ENCODE measurements around the gene IQCE.
"Not testable (repeated sequence)": the region's sequence is repeated elsewhere in the genome, so short reads cannot be mapped to it uniquely, and the experiment has no call there.

The IQCE gene

DNA sequence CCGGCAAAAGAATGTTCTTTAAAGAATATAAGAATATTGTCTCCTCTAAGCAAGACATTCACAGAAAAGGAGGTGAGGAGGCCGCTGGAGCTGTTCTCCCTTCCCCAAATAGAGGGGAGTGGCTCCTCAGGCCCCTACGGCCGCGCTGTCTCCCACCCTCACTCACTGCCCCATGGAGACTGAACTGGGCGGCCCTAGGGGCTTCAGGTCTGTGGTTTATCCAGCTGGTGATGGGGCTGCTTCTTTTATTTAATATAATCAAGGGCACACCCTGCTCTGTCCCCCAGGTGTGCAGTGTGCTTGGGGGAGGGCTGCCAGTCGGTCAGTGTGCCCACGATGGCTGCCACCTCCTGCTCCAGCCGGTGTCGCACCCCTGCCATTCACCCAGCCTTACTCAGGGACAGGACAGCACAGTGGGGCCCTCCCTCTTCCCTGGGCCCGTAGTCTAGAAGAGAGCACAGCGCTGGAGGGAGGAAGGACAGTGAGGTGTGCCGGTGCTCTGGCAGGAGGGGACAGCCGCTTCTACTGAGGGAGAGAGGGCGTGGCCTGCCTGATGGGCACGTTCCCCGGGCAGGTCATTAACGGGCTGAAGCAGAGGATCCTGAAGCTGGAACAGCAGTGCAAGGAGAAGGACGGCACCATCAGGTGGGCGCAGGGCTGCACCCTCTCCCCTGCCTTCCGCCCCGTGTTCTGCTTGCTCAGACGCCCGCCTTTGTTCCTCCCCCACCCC is 23.4 kb downstream of the IQCE start:
- no peak for DNase-seq

DNA sequence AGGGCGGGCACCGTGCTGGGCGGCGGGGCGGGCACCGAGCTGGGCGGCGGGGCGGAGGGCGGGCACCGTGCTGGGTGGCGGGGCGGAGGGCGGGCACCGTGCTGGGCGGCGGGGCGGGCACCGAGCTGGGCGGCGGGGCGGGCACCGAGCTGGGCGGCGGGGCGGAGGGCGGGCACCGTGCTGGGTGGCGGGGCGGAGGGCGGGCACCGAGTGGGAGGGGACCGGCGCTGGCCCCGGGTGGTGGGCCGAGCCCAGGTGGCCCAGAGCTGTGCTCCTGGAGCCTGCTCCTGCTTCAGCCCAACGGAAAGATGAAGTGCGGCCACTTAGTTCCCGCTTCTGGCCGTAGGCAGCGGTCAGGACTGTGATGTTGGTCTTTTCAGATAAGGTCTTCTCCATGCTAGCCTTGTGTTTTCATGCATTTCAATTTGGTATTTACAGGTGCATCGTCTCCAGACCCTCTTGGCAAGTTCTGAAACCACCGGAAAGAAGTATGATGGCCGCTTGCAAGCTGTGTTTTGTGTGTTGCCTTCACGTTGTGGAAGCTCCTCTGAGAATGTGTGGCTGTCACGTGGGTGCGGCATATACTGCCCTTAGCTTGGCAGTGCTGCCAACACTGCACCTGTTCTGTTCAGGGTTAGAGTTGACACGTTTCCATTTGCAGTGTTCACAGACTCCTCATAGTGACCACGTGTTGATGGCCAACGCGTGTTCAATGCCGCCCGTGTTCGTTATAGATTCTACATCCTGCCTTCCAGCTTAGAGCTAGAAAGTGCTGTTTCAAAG is 25.2 kb downstream of the IQCE start:
- no peak for DNase-seq

DNA sequence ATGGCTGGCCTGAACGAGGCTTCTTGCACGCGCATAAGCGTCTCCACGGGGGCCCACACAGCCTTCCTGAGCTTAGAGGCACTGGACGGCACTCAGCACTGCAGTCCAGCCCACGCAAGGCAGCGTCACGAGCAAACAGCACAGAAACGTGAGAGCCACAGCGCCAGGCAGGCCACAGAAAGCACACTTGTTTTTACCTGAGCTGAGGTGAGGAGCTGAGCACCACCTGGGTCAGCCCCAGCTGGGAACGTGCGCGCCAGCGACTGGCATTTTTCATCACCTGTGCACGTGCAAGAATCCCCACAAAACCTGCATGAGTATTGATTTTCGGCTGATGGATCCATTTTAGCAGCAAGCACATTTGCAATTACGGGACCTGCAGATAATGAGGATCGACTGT is 26.7 kb downstream of the IQCE start:
- no peak for DNase-seq

DNA sequence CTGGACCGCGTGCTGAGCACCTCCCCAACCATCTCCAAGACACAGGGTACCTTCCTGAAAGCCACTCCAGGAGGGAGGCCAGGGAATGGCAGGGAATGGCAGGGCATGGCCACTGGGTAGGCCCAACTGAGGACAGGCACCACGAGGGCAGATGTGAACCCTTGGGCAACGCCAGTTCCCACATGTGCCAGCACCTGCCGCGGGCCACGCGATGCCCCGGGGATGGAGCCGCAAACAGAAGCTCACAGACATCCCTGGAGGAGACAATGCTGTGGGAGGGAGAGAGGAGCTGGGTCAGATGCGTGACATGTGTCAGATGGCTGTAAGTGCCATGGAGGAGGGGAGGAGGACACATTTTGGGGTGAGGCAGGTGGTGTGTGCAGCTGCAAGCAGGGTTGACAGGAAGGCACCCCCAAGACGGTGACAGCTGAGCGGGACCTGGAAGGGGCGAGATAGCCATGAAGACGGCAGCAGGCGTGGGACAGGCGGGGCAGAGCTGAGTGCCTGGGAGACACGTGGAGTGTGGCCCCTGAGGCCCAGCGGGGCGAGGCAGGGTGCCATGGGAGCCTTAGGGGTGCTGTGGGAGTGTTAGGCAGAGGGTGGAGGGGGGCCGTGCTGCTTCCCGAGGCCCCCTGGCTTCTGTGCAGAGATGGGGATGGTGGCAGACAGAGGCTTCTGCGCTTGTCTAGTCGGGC is 27.7 kb downstream of the IQCE start:
- DNase-seq: no peak

DNA sequence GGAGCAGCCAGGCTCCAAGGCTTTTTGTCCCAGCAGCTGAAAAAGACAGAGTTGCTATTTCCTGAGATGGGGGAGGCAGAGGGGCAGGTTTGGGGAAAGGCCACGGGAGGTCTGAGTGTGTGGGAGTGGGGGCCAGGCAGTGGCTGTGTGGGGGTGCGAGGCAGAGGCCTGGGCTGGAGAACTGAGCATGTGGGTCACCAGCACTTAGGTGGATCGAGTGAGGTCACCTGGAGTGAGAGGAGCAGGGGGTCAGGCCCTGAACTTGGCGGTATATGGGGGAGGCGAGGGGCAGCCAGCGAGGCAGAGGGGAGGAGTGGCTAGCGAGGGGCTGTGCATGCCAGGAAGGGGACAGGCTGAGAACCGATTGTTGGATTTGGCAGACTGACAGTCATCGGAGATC is 28.4 kb downstream of the IQCE start:
- no peak for DNase-seq

DNA sequence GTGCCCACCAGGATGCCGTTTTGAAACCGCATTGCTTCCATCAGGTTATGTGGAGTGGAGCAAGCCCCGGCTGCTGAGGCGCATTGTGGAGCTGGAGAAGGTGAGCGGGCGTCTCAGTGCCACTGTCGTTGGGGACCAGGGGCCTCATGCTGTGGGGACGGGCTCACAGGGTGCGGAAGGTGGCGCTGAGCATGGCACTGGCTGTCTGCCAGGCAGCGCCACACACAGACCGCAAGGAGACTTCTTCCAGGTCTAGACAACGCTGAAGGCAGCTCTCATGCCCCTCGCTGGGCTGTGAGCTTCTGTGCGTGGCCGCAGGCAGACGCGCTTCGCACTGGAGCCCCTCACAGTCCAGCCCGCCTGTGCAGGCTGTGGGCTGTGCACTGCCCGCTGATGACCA is 29.0 kb downstream of the IQCE start:
- DNase-seq: no peak

DNA sequence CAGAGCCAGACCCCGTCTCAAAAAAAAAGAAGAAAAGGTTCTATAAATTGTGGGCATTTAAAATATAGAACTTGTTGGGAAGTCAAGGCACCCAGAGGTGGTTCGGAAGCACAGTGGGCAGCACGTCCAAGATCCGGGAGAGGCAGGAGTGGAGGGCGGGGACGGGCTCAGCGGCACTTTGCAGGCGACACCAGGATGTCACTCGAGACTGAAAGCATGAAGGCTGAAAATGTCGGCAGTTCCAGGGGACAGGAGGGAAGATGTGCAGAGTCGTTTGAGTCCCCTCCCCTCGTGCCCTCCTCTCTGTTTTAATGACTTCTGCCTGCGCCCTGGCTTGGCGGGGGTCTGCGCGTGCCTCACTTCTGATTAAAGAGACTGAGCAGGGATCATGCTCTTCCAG is 30.6 kb downstream of the IQCE start:
- DNase-seq: no peak

DNA sequence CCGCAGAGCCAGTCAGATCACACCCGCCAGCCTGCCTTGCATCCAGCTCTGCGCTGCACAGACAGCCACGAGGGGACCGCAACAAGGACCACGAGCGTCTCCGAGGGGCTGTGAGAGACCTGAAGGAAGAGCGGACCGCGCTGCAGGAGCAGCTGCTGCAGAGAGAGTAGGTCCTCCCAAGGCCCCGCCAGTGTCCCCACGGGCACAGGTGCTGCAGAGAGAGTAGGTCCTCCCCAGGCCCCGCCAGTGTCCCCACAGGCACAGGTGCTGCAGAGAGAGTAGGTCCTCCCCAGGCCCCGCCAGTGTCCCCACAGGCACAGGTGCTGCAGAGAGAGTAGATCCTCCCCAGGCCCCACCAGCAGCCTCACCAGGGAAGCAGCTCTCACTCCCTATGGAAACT is 31.2 kb downstream of the IQCE start:
- DNase-seq: not testable (repeated sequence)

DNA sequence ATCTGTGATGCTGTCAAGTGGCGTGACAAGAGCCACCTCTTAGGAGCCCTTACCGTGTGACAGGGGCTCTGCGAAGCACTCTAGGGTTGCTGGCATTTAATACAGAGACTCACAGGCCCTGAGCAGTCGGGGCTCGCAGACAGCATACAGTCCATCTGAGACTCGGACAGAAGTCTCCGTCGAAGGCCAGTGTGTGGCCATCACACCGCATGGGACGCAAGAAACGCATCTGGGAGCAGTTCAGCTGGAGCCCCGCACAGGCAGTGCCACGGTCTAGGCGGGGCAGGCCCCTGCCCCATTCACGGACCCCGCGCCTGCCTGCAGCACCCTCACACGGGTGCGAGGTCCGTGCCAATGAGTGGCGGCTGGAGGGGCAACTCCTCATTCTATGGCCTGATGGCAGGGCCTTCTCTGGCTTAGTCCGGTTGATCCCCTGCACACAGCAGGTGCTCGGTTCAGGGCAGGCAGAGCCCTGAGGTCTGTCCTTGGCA is 33.6 kb downstream of the IQCE start:
- DNase-seq: no peak

DNA sequence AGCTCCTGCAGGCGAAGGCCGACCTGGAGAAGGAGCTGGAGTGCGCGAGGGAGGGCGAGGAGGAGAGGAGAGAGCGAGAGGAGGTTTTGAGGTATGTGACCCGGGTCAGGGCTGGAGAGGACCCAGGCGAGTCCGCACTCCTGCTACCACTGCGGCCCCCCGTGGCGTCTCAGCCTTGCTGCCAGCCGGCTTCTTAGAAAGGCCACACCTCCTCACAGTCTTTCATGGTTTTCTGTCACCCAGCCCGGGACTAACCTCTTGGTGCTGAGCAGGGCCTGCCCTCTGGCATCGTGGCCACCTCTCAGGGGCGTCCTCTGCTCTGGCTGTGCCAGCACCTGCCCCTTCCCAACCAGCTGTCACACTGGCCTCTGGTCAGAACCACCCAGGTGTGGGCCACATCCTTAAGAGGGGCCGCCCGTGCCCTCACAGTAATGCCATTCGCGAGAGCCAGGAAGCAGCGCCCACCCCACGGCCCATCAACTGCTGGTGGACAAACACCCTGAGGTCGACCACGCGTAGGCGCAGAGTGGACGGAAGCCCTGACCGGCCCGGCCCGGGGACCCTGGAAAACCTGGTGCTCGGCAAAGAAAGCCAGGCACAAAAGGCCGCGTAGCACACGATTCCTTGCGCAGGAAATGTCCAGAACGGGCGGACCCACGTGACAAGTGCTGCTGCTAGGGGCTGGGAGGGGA is 34.4 kb downstream of the IQCE start:
- DNase-seq: no peak

DNA sequence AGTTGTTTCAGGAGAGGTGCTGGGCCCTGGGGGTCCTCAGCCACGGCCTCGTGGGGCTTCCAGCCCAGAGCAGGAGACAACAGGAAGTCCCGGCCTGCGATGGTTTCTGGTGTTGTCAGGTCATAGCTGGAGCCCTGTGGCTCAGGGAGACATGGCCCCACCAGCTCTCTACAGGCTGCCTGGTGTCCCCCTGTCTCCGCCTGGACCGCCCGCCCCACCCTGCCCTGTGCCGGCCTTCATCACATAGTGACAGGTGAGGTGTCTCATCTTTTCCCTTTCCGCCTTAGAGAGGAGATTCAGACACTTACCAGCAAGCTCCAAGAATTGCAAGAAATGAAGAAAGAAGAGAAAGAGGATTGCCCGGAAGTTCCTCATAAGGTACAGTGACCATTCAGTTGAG is 35.8 kb downstream of the IQCE start:
- no peak for DNase-seq

DNA sequence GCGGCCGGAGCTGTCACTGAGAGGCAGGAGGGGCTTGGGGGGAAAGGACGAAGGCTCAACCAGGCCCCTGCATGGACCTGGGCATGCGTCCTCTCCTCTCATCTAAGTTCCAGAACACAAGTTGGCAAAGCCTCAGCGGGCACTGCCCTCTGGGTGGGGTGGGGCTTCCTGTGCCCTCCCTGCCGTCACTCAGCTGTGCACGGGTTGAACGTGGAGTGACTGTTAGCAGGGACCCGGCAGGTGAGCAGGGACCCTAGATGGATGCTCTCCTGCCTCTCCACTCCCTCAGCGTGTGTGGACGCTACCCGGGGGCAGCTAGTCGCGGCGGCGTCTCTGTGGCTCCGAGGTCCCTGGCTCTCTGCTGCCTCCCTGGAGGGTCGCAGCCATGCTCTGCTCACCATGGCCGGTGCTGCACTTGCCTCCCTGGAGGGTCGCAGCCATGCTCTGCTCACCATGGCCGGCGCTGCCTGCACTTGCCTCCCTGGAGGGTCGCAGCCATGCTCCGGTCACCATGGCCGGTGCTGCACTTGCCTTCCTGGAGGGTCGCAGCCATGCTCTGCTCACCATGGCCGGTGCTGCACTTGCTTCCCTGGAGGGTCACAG is 36.6 kb downstream of the IQCE start:
- DNase-seq: no peak

DNA sequence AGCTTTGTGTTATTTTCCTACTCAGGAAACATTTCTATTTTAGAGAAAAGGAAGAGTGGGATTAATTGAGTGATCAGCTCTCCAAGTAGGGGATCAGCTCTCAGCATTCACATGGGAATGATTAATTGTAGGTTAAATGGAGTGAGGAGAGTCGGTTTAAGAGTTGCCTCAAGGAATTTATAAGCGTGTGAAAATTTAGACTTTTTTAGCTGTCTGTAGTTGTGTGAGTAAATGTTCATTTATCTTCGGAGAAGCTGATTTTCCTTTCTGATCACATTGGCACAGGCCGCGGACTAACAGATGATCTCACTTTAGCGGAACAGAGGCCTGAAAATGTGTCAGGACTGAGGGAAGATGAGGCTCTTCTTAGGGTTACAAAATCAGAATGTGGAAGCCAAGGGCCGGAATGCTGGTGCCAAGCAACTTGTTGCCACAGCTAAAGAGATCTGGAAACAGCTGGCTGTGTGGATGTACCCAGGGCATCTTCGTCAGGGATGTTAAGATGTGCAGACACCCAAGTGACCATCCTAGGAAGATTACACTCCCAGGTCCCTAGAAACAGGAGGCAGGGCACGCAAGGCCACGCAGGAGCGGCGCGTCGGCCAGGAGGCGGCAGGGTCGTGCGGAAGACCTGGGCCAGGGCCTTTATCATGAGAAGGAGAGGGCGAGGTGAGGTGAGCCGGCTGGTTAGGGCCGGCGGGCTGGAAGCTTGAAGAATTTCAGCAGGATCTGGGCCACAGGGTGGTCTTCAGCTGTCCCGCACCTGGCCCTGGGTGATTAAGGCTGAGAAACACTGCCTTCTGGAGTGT is 37.9 kb downstream of the IQCE start:
- no peak for DNase-seq

DNA sequence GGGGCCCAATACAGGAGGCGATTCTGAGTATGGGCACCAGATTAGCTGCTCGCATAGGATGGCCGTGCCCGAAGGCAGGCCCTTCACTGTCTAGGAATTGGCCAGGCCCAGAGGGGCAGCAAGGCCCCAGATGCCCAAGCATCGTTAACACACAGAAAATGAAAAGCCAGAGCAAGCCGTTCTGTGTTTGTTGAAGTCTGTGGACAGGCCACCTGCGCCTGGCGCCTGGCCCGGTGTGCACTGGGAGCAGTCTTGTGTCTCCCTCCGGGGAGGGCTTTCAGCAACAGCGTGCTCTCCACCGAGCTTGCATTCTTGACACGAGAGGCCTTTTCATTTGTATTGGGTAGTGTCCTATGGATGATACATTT is 38.5 kb downstream of the IQCE start:
- no peak for DNase-seq

DNA sequence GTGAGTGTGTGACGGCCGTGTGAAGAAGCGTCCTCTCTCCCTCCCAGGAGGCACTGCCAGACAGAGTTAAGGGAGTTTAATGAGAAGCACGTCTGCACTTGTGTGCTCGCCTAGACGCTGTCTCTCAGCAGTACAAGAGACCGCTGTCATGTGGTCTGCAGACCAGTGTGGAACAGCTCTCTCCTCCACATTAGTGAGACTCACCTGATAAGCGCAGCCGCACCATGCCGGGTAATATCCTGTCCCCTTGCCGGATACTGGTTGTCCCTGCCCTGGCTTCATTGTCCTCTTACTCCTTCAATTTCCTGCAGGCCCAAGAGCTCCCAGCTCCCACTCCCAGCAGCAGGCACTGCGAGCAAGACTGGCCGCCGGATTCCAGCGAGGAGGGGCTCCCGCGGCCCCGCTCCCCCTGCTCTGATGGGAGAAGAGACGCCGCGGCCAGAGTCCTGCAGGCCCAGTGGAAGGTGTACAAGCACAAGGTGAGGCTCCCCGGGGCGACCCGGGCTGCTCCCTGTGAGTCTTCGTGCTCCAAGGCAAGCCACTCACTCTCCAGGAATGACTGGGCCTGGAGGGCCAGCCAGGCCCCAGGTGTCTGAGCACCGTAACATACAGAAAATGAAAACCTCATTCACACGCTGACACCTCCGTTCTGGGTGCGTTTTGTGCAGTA is 39.5 kb downstream of the IQCE start:
- DNase-seq: no peak

DNA sequence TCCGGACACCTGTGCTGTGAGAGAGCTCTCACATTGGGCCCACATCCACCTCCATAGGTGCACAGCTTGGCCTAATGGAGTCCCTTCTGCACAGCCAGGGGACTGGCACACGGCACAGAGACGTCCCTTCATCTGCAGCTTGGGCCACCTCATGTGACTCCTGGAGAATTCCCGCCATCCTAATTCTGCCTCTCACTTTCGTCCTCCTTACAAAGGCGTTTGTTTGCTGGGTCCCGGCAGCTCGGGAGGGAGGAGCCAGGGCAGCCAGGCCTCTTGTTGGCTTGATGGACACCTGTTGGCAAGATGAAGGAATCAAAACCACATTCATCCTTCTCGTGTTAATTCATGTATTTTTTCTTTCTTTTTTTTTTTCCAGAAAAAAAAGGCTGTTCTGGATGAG is 42.3 kb downstream of the IQCE start:
- no peak for DNase-seq

DNA sequence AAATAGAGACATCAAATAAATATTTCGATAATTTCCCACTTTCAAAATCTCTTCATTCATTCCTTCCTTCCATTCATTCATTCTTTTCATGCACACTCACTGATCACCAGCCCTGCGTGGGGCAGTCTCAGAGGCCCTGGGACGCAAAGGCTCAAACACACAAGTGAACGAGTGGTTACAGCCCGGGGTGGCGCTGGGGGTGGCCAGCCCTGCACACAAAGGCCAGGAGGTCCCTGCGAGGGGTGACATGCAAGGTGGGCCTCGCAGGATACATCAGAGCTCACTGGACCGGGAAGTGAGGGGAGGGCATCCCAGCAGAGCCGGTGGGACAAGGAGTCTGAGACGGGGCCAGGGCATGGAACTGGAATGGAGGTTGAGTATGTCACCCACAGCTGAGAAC is 43.1 kb downstream of the IQCE start:
- DNase-seq: no peak

DNA sequence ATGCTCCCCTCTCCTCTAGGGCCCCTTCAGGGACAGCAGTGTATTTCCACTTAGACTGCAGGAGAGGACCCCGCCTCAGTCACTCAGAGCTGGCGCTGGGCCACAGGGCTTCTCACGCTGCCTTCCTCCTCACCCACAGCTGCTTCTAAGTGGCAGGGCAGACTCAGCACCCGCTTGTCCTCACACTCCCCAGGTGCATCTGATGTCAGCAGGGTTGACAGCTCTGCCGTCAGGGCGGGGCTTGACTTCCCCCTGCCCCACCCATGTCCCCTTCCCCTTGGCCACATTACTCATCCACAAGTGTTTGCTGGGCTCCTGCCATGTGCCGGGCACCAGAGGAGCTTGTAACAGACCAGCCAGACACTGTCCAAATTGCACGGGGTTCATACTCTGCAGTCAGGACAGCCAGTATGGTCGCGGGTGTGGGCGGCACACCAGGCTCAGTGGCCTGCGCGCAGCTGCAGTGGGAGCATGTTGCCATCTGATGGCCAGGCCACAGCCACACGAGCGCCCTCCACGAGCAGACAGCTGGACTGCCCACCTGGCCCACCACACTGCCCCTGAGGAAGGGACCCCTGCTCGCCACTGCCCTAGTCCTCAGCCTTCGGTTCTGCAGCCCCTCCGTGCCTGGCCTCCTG is 43.7 kb downstream of the IQCE start:
- peak in 3 of 4 experiments; percentile 27 to 49 (median 30) for DNase-seq

DNA sequence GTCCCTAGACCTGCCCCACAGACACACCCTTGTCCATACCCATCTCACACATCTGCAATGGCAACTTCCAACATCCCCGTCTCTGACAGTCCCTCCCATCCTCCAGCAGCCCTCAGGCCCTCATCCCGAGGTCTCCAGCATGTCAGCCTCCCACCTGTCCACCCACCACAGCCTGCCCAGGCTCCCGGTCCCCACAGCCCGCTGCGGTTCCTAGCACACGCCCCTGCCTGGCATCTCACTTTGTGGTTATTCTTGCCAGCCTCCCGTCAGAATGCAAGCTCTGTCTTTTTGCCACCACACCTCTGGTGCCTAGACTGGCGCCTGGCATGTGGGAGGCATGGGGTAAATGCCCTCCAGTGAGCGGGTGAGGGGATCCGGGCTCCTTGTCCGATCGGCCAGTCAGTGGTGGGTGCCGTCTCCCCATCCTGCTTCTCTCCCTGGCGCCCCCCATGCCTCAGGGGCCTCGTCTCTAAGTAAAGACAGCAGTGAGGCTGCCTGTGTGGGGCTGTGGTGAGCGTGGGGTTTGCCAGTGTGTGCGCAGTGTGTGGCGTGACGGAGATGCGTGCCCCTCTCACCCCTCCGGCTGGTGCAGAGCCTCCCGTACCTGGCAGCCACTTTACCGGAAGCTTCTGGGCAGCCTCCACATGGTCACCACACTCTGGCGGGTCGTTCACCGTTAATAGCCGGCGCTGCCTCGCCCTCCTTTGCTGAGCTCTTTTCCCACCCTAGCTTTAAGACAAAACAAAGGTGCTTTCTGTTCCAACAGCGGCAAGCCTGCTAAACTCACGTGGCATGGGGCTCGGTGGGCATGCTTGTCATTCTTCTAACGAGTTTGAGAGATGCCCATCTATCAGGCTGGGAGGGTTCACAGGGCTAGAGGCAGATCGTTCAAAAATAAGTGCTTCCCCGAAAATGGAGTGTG is 44.5 kb downstream of the IQCE start:
- no peak for DNase-seq

Measured in suppressor macrophage (primary cell).